ENCODE measurements around the gene TMEM175. TPM values are rescaled to one million over a fixed set of nuclear protein-coding genes. Genes with fewer than 3 reads are reported as not detected.

TMEM175 gene
- total and polyA plus RNA-seq, 4 donors, result 17.4 to 81.3 (median 30.6) TPM

DNA sequence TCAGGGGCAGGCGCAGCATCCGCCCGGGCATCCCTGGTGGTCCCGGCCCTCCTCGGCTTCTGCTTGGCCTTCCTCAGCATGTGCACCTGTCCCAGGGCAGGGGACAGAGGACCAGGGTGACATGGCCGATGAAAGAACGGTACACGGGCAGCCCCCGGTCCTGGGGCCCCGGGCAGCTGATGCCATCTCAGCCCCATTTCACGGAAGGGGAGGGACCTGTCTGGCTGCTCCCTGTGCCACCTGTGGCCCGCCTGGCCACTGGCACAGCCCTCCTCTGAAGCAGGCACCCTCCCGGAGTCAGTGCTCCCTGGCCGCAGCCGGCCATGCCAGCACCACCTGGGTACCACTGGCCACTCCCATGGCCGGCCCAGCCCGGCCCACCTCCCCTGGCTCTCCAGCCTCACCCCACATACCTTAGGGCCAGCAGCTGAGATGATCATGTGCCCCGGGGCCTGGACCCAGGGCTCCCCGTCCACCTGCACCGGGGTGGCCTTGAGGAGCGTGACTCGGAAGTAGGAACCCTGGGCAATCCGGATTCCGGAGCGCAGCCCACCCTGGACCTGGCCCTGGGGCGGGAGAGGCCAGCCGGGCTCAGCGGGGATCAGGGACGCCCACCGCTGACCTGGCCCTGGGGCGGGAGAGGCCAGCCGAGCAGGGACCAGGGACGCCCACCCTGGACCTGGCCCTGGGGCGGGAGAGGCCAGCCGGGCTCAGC, 28.5 kb downstream of the TMEM175 start:
- Histone ChIP-seq H3K9me3 (ENCODE audit: control insufficient read depth, low read length) (no peaks in the 10 kb centered on the region), H3K4me1 (ENCODE audit: control insufficient read depth in 1 of 2, insufficient read depth in 2 of 2, low read length in 2 of 2) (no peaks in the 10 kb centered on the region), H3K27me3 (ENCODE audit: control insufficient read depth in 1 of 2, insufficient read depth in 2 of 2, low read length in 1 of 2) (no peaks in the 10 kb centered on the region), H3K27ac (ENCODE audit: low read depth in 1 of 2, low read length in 2 of 2) (no peak overlapping the region), H3K36me3 (ENCODE audit: control insufficient read depth in 1 of 2, insufficient read depth in 2 of 2, low read length in 1 of 2) (no peaks in the 10 kb centered on the region), H3K4me3 (ENCODE audit: low read length in 2 of 2) (no peak overlapping the region)
- no peak for ATAC-seq (ENCODE audit: low FRiP score)
- 91 to 92% methylated on average over 34 to 35 of the region's 35 CpGs for WGBS, 2 donors
- intact Hi-C loops (cut with DNase I), result no loop called here
- DNase-seq, result peak; percentile 45 to 61

- H3K4me1 ChIP-seq (ENCODE audit: control insufficient read depth in 1 of 2, insufficient read depth in 2 of 2, low read length in 2 of 2), result no peaks in the 10 kb centered on the region
- no peaks in the 10 kb centered on the region for H3K9me3 ChIP-seq (ENCODE audit: control insufficient read depth, low read length)
- intact Hi-C loops (cut with DNase I), result no loop called here
- no peak overlapping the region for H3K4me3 ChIP-seq (ENCODE audit: low read length in 2 of 2)
- peak; percentile 44 to 74 for DNase-seq
- H3K36me3 ChIP-seq (ENCODE audit: control insufficient read depth in 1 of 2, insufficient read depth in 2 of 2, low read length in 1 of 2), result no peaks in the 10 kb centered on the region
- no peak overlapping the region for H3K27ac ChIP-seq (ENCODE audit: low read depth in 1 of 2, low read length in 2 of 2)
- 89 to 92% methylated on average over 48 to 52 of the region's 52 CpGs for WGBS, 2 donors
- no peak for ATAC-seq (ENCODE audit: low FRiP score)
- H3K27me3 ChIP-seq (ENCODE audit: control insufficient read depth in 1 of 2, insufficient read depth in 2 of 2, low read length in 1 of 2), result no peaks in the 10 kb centered on the region
Observed at GRCh38 chr4:961351-962230, 29.3 kb downstream of the TMEM175 start.

GRCh38 chr4:962231-963208, 30.3 kb downstream of the TMEM175 start:
- no peak overlapping the region for H3K27ac ChIP-seq (ENCODE audit: low read depth in 1 of 2, low read length in 2 of 2)
- no peaks in the 10 kb centered on the region for H3K27me3 ChIP-seq (ENCODE audit: control insufficient read depth in 1 of 2, insufficient read depth in 2 of 2, low read length in 1 of 2)
- H3K9me3 ChIP-seq (ENCODE audit: control insufficient read depth, low read length), result no peaks in the 10 kb centered on the region
- H3K4me3 ChIP-seq (ENCODE audit: low read length in 2 of 2), result no peak overlapping the region
- 91% methylated on average over 52 to 54 of the region's 54 CpGs for WGBS, 2 donors
- intact Hi-C loops (cut with DNase I), result no loop called here
- no peaks in the 10 kb centered on the region for H3K36me3 ChIP-seq (ENCODE audit: control insufficient read depth in 1 of 2, insufficient read depth in 2 of 2, low read length in 1 of 2)
- H3K4me1 ChIP-seq (ENCODE audit: control insufficient read depth in 1 of 2, insufficient read depth in 2 of 2, low read length in 2 of 2), result no peaks in the 10 kb centered on the region
- DNase-seq, result peak; percentile 49 to 79
- no peak for ATAC-seq (ENCODE audit: low FRiP score)

- Histone ChIP-seq H3K27ac (ENCODE audit: low read depth in 1 of 2, low read length in 2 of 2) (no peak overlapping the region), H3K9me3 (ENCODE audit: control insufficient read depth, low read length) (no peaks in the 10 kb centered on the region), H3K4me1 (ENCODE audit: control insufficient read depth in 1 of 2, insufficient read depth in 2 of 2, low read length in 2 of 2) (no peaks in the 10 kb centered on the region), H3K36me3 (ENCODE audit: control insufficient read depth in 1 of 2, insufficient read depth in 2 of 2, low read length in 1 of 2) (no peaks in the 10 kb centered on the region), H3K4me3 (ENCODE audit: low read length in 2 of 2) (no peak overlapping the region), H3K27me3 (ENCODE audit: control insufficient read depth in 1 of 2, insufficient read depth in 2 of 2, low read length in 1 of 2) (no peaks in the 10 kb centered on the region)
- WGBS, 2 donors, result 94% methylated on average over 37 to 39 of the region's 39 CpGs
- intact Hi-C loops (cut with DNase I), result no loop called here
- ATAC-seq (ENCODE audit: low FRiP score) (no peak), DNase-seq (peak; percentile 48 to 72)
Observed at GRCh38 chr4:963276-964225, 31.3 kb downstream of the TMEM175 start.

DNA sequence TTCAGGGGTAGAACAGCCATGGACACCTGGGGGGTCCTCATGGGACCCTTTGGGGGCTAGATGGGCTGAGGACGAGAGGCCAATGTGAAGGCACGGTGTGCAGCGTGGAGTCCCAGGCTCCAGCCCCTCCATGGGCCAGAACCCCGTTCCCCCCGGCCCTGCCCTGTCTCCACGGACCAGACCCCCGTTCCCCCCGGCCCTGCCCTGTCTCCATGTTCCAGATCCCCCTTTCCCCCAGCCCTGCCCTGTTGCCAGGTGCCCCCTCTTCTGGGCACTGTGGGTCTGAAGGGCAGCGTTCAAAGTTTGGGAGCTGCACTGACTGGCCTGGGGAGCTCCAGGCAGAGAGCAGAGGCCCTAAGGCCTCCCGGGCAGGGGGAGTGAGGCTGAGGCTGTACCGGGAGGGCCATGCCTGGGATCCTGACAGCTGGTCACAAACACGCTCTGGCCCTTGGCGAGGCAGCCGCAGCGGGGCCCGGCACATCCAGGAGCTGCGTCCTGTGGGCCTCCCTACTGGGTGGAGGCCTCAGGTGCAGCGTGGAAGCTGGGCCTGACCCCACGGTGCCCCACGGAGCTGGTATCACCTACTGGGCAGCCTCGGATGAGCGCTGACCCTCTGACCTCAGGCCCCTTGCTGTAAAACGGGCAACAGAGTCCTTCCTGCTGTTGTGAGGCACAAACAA, 32.2 kb downstream of the TMEM175 start:
- intact Hi-C loops (cut with DNase I), result no loop called here
- no peak for ATAC-seq (ENCODE audit: low FRiP score)
- DNase-seq, result peak in 1 of 2 donors; percentile 43
- WGBS, 2 donors, result 91 to 93% methylated on average over 23 of the region's 23 CpGs
- Histone ChIP-seq H3K36me3 (ENCODE audit: control insufficient read depth in 1 of 2, insufficient read depth in 2 of 2, low read length in 1 of 2) (no peaks in the 10 kb centered on the region), H3K9me3 (ENCODE audit: control insufficient read depth, low read length) (no peaks in the 10 kb centered on the region), H3K27ac (ENCODE audit: low read depth in 1 of 2, low read length in 2 of 2) (no peak overlapping the region), H3K4me1 (ENCODE audit: control insufficient read depth in 1 of 2, insufficient read depth in 2 of 2, low read length in 2 of 2) (no peaks in the 10 kb centered on the region), H3K27me3 (ENCODE audit: control insufficient read depth in 1 of 2, insufficient read depth in 2 of 2, low read length in 1 of 2) (no peaks in the 10 kb centered on the region), H3K4me3 (ENCODE audit: low read length in 2 of 2) (no peak overlapping the region)

- Histone ChIP-seq H3K27me3 (ENCODE audit: control insufficient read depth in 1 of 2, insufficient read depth in 2 of 2, low read length in 1 of 2) (no peaks in the 10 kb centered on the region), H3K9me3 (ENCODE audit: control insufficient read depth, low read length) (no peaks in the 10 kb centered on the region), H3K36me3 (ENCODE audit: control insufficient read depth in 1 of 2, insufficient read depth in 2 of 2, low read length in 1 of 2) (no peaks in the 10 kb centered on the region), H3K4me1 (ENCODE audit: control insufficient read depth in 1 of 2, insufficient read depth in 2 of 2, low read length in 2 of 2) (no peaks in the 10 kb centered on the region), H3K4me3 (ENCODE audit: low read length in 2 of 2) (no peak overlapping the region), H3K27ac (ENCODE audit: low read depth in 1 of 2, low read length in 2 of 2) (no peak overlapping the region)
- no peak for ATAC-seq (ENCODE audit: low FRiP score)
- intact Hi-C loops (cut with DNase I), result no loop called here
- DNase-seq, result peak in 1 of 2 donors; percentile 77
- WGBS, 2 donors, result 91 to 92% methylated on average over 26 of the region's 26 CpGs
Observed at GRCh38 chr4:965048-965765, 32.9 kb downstream of the TMEM175 start.

- 92 to 93% methylated on average over 21 of the region's 21 CpGs for WGBS, 2 donors
- H3K4me1 ChIP-seq (ENCODE audit: control insufficient read depth in 1 of 2, insufficient read depth in 2 of 2, low read length in 2 of 2), result no peaks in the 10 kb centered on the region
- no peaks in the 10 kb centered on the region for H3K27me3 ChIP-seq (ENCODE audit: control insufficient read depth in 1 of 2, insufficient read depth in 2 of 2, low read length in 1 of 2)
- DNase-seq (no peak), ATAC-seq (ENCODE audit: low FRiP score) (no peak)
- H3K4me3 ChIP-seq (ENCODE audit: low read length in 2 of 2), result no peak overlapping the region
- H3K27ac ChIP-seq (ENCODE audit: low read depth in 1 of 2, low read length in 2 of 2), result no peak overlapping the region
- no peaks in the 10 kb centered on the region for H3K36me3 ChIP-seq (ENCODE audit: control insufficient read depth in 1 of 2, insufficient read depth in 2 of 2, low read length in 1 of 2)
- no peaks in the 10 kb centered on the region for H3K9me3 ChIP-seq (ENCODE audit: control insufficient read depth, low read length)
- intact Hi-C loops (cut with DNase I), result no loop called here
Observed at GRCh38 chr4:965766-966134, 33.5 kb downstream of the TMEM175 start.
